Upper lobe of left lung (tissue), 6 donors: ENCODE measurements around the gene ADGRD1. TPM values are rescaled to one million over a fixed set of nuclear protein-coding genes. Genes with fewer than 3 reads are reported as not detected.

Source experiments
- ATAC-seq, 2 donors: fragments of 200-7000 bp; cut with Tn5 transposase; one replicate each; pipeline ENCODE4 v1.9.1; 2022; ENCODE audit warnings: mild to moderate bottlenecking in 2 of 2, moderate library complexity in 2 of 2; ENCODE audit not compliant: low FRiP score in 2 of 2
- DNase-seq, 2 donors: peaks; one replicate each; pipeline ENCODE4 v3.0.0-alpha.2; 2019 to 2020
- H3K27ac ChIP-seq, 4 donors: fragments of 200-600 bp; sonication (generic); one replicate each; pipeline ENCODE4 v1.5.1; 2016 to 2019
- H3K27me3 ChIP-seq, 4 donors: fragments of 200-600 bp; sonication (generic); one replicate each; pipeline ENCODE4 v1.5.1; 2017 to 2019
- H3K36me3 ChIP-seq, 4 donors: fragments of 200-600 bp; sonication (generic); one replicate each; pipeline ENCODE4 v1.5.1; 2016 to 2019
- H3K4me1 ChIP-seq, 4 donors: fragments of 200-600 bp; sonication (generic); one replicate each; pipeline ENCODE4 v1.5.1; 2018 to 2019
- H3K4me3 ChIP-seq, 4 donors: fragments of 200-600 bp; sonication (generic); one replicate each; pipeline ENCODE4 v1.5.1; 2017 to 2019; ENCODE audit warnings: mild to moderate bottlenecking in 2 of 4, moderate library complexity in 1 of 4
- H3K9me3 ChIP-seq, 4 donors: fragments of 200-600 bp; sonication (generic); one replicate each; pipeline ENCODE4 v1.5.1; 2018 to 2019
- EP300 ChIP-seq, 4 donors: sonication (generic); formaldehyde crosslinking; IDR thresholded peaks; one replicate each; pipeline ENCODE4 v1.5.1; 2017; ENCODE audit warnings: antibody characterized with exemption in 4 of 4, control low read depth in 2 of 4
- POLR2A ChIP-seq, 4 donors: fragments of 450-650 bp; IDR thresholded peaks; one replicate each; pipeline ENCODE4 v1.5.1; 2016 to 2017; ENCODE audit warnings: antibody characterized with exemption in 4 of 4, mild to moderate bottlenecking in 2 of 4
- POLR2AphosphoS5 ChIP-seq, 2 donors: sonication (generic); formaldehyde crosslinking; IDR thresholded peaks; one replicate each; pipeline ENCODE4 v1.5.1; 2017; ENCODE audit warnings: antibody characterized with exemption in 2 of 2
- WGBS, 2 donors: methylation state at CpG; one replicate each; pipeline ENCODE4 v1.1.5; 2017 to 2018; 5-methylcytosine and 5-hydroxymethylcytosine counted together
- total RNA-seq, 6 donors: library from RNA; depleted of rRNA in 4 of 6; stranded (reverse); fragments of >200 nt in 4 of 6; gene quantifications; one replicate each; pipeline versions ENCODE4 v1.1.0 to v1.2.1, GENCODE V29; 2016 to 2021
- TF ChIP-seq, protein P1 (sequence below), 6 experiments: fragments of 450-650 bp in 4 of 6; fragments of 200-600 bp in 2 of 6; sonication (generic) in 2 of 6; IDR thresholded peaks; one replicate each; pipeline ENCODE4 v1.5.1; 2016 to 2019; ENCODE audit warnings: antibody characterized with exemption in 6 of 6
- donor health status: DM: no; HTN: no; CAD: no; lungs with moderate emphysema.
- donor health status: DM: no; HTN: yes; CAD: no; lungs with severe emphysema.

ADGRD1 gene
- total RNA-seq, 6 donors from 2014 or later, result 84.2 to 124 (median 94.7) TPM

DNA sequence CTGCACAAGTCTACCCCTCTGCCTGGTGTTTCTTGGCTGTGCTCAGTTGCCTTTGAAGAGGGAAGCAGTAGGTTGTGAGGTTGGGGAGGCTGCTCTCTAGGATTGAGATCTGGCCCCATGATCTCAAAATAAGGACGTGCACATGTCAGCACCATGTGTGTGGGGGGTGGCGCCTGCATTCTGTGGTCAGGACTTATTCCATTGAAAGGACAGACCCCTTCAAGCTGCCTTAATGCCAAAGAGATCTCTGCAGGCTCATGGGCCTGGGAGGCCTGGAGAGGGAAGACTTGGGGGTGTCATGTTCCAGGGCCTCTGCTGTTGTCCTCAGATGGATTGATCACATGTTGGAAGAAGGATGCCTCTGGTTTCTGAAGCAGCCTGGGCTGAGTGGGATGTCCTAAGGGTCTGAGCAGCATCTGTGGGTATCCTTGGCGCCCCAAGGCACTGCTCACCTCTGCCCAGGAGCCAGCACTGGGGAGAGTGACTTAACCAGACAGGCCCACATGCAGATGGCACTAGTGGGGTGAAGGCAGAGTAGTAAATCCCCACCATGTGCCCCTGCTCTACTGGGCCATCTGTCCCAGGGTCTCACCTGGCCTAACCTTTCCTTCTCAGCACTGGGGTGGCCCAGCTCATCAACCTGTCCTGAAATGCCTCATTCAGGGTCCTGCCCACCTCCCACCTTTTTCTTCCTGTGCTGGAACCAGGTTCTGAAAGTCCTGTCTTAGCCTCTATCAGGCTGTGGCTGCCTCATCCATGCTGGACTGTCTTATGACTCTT is 118.9 kb downstream of the ADGRD1 start:
- Histone ChIP-seq H3K27ac (no peak overlapping the region), H3K4me1 (peaks cover 0 to 8% (median 3%) of the 10 kb centered on the region in 4 donors), H3K27me3 (no peaks in the 10 kb centered on the region), H3K9me3 (no peaks in the 10 kb centered on the region), H3K4me3 (no peak overlapping the region), H3K36me3 (peaks cover 0 to 9% (median 4%) of the 10 kb centered on the region in 4 donors)
- TF ChIP-seq, protein P1, sequence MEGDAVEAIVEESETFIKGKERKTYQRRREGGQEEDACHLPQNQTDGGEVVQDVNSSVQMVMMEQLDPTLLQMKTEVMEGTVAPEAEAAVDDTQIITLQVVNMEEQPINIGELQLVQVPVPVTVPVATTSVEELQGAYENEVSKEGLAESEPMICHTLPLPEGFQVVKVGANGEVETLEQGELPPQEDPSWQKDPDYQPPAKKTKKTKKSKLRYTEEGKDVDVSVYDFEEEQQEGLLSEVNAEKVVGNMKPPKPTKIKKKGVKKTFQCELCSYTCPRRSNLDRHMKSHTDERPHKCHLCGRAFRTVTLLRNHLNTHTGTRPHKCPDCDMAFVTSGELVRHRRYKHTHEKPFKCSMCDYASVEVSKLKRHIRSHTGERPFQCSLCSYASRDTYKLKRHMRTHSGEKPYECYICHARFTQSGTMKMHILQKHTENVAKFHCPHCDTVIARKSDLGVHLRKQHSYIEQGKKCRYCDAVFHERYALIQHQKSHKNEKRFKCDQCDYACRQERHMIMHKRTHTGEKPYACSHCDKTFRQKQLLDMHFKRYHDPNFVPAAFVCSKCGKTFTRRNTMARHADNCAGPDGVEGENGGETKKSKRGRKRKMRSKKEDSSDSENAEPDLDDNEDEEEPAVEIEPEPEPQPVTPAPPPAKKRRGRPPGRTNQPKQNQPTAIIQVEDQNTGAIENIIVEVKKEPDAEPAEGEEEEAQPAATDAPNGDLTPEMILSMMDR (IDR thresholded peaks at IDR 0.05), result no peak
- TF ChIP-seq POLR2AphosphoS5 (IDR thresholded peaks at IDR 0.05) (no peak), POLR2A (IDR thresholded peaks at IDR 0.05) (no peak), EP300 (IDR thresholded peaks at IDR 0.05) (no peak)
- WGBS, 2 donors, result 85 to 91% methylated on average over 3 of the region's 3 CpGs
- ATAC-seq (no peak), DNase-seq (peak in 1 of 2 donors; percentile 16)

DNA sequence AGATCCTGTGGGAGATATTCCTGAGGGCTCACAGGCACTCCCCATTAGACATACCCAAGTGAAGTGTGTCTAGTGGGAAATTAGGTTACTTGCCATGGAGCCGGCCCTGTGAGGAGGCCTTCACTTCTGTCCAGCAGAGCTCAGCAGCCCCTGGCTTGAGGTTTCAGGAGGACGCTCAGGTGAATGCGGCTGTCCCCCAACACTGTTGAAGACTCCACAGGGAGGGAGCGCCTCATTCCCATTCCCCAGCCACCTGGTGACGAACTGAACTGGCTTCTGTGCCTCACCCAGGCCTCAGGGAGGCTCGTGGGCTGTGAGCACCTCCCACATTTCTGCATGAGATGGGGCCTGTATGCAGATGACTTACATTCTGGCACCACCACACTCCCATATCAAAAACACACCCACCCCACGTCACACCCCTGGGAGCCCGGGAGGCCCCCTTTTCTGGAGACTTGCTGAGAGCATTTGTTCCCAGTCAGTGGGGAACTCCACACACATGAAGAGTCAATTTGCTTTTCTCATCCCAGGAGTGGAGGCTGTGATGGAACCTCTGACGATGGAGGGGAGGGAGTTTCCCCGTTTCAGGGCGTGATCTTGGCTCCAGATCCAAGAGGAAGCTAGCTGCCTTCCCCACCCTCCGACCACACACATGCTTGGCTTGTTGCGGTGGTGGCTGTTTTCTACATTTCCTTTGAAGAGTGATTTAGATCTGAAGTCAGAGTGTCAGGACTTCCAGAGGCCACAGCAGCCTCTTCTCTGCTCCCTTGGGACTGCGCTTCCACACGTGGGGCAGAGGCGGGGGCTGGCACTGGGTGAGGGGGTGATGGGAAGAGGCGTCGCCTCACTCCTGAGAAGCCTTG is 120.7 kb downstream of the ADGRD1 start:
- peak; percentile 18 to 70 for DNase-seq
- no peaks in the 10 kb centered on the region for H3K27me3 ChIP-seq
- no peak overlapping the region for H3K4me3 ChIP-seq
- H3K27ac ChIP-seq, result no peak overlapping the region
- H3K36me3 ChIP-seq, result peaks cover 0 to 10% (median 7%) of the 10 kb centered on the region in 4 donors
- TF ChIP-seq POLR2A (IDR thresholded peaks at IDR 0.05) (no peak), POLR2AphosphoS5 (IDR thresholded peaks at IDR 0.05) (peak; percentile 12 to 46), EP300 (IDR thresholded peaks at IDR 0.05) (peak in 2 of 4 donors; percentile 10 to 17)
- TF ChIP-seq, protein P1 (IDR thresholded peaks at IDR 0.05), result no peak
- WGBS, 2 donors, result 46 to 58% methylated on average over 12 to 18 of the region's 18 CpGs
- H3K4me1 ChIP-seq, result peaks cover 0 to 8% (median 2%) of the 10 kb centered on the region in 4 donors
- ATAC-seq, result peak; percentile 7 to 89
- no peaks in the 10 kb centered on the region for H3K9me3 ChIP-seq

DNA sequence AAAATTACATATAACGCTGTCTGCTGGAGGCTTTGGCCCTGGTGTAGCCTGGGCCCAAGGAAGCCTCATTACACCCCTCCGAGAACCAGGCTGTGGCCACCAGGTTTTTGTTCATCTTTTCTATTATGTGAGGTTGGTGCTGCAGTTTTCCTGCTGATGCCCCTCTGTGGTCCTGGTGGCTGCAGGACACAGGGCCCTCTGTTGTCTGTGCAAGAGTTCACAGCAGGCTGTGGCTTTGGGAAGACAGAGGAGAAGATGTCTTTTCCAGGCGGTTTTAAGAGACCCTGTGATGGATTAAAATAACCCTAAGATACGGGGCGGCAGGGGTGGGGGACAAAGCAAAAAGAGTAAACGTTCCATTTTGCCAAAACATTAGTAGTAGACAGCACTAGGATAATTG is 121.5 kb downstream of the ADGRD1 start:
- ATAC-seq (no peak), DNase-seq (no peak)
- H3K4me3 ChIP-seq, result no peak overlapping the region
- H3K9me3 ChIP-seq, result no peaks in the 10 kb centered on the region
- TF ChIP-seq POLR2AphosphoS5 (IDR thresholded peaks at IDR 0.05) (no peak), EP300 (IDR thresholded peaks at IDR 0.05) (no peak), POLR2A (IDR thresholded peaks at IDR 0.05) (no peak)
- TF ChIP-seq, protein P1 (IDR thresholded peaks at IDR 0.05), result no peak
- H3K4me1 ChIP-seq, result peaks cover 0 to 8% (median 2%) of the 10 kb centered on the region in 4 donors
- peaks cover 0 to 10% (median 7%) of the 10 kb centered on the region in 4 donors for H3K36me3 ChIP-seq
- 83 to 87% methylated on average over 6 of the region's 6 CpGs for whole genome bisulfite sequencing, 2 donors
- H3K27ac ChIP-seq, result no peak overlapping the region
- H3K27me3 ChIP-seq, result no peaks in the 10 kb centered on the region

DNA sequence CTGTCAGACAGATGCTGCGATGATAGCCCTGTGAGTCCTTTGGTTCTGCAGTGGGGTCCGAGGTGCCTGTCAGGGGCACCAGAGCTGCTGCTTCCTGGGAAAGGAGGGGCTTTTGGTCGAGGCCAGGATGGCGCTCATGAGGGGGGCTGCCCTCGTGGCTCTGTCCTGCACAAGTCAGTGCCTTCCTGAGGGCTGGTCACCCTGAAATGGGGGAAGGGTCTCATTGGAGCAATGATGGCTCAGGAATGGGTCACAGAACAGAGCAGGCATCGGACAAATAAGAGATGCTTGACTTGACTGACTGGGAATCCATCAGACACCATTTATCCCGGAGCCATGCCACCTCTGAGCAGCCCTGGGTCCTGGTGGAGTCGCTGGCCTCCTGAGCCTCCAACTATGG is 121.9 kb downstream of the ADGRD1 start:
- no peak for DNase-seq
- no peak for ATAC-seq
- no peak overlapping the region for H3K27ac ChIP-seq
- H3K27me3 ChIP-seq, result no peaks in the 10 kb centered on the region
- no peak overlapping the region for H3K4me3 ChIP-seq
- H3K4me1 ChIP-seq, result peaks cover 0 to 8% (median 2%) of the 10 kb centered on the region in 4 donors
- no peaks in the 10 kb centered on the region for H3K9me3 ChIP-seq
- WGBS, 2 donors, result 55 to 74% methylated on average over 4 to 8 of the region's 8 CpGs
- TF ChIP-seq EP300 (IDR thresholded peaks at IDR 0.05) (no peak), POLR2AphosphoS5 (IDR thresholded peaks at IDR 0.05) (no peak), POLR2A (IDR thresholded peaks at IDR 0.05) (no peak)
- TF ChIP-seq, protein P1 (IDR thresholded peaks at IDR 0.05), result no peak
- H3K36me3 ChIP-seq, result peaks cover 0 to 10% (median 7%) of the 10 kb centered on the region in 4 donors
